ENCODE measurements around the gene NLRP12.
"Not testable (repeated sequence)": the region's sequence is repeated elsewhere in the genome, so short reads cannot be mapped to it uniquely, and the experiment has no call there.

The NLRP12 gene

GRCh38 chr19:53824134-53824611 lies at the start of gene NLRP12:
Gene NLRP12, minus strand, starts transcription at chr19:53824314. Its CDS starts 140 bp downstream, at chr19:53824174.
- DNase-seq: no peak

- no peak for DNase-seq
Observed at GRCh38 chr19:53872762-53873161, 48.6 kb upstream of the NLRP12 start.

GRCh38 chr19:53871454-53871853 lies 47.3 kb upstream of the NLRP12 start:
- no peak for DNase-seq

- no peak for DNase-seq
Observed at GRCh38 chr19:53870485-53870844, 46.4 kb upstream of the NLRP12 start.

GRCh38 chr19:53869805-53870484 lies 45.8 kb upstream of the NLRP12 start:
- DNase-seq: not testable (repeated sequence)

GRCh38 chr19:53868892-53869804 lies 45.0 kb upstream of the NLRP12 start:
- DNase-seq: peak; percentile 89

- peak; percentile 45 for DNase-seq
Observed at GRCh38 chr19:53868091-53868891, 44.2 kb upstream of the NLRP12 start.

GRCh38 chr19:53867225-53868090 lies 43.3 kb upstream of the NLRP12 start, which contains the start of gene MYADM:
Gene MYADM, plus strand, starts transcription at chr19:53867883. Its CDS starts 5,647 bp downstream, at chr19:53873530.
- peak; percentile 100 for DNase-seq

GRCh38 chr19:53866865-53867224 lies 42.7 kb upstream of the NLRP12 start:
- no peak for DNase-seq

- peak; percentile 72 for DNase-seq
Observed at GRCh38 chr19:53865918-53866864, 42.1 kb upstream of the NLRP12 start.

- peak; percentile 16 for DNase-seq
Observed at GRCh38 chr19:53865523-53865917, 41.4 kb upstream of the NLRP12 start.

- no peak for DNase-seq
Observed at GRCh38 chr19:53864308-53864836, 40.3 kb upstream of the NLRP12 start.

- DNase-seq: no peak
Observed at GRCh38 chr19:53853707-53854106, 29.6 kb upstream of the NLRP12 start.

GRCh38 chr19:53849237-53849676 lies 25.1 kb upstream of the NLRP12 start:
- no peak for DNase-seq

GRCh38 chr19:53847555-53847954 lies 23.4 kb upstream of the NLRP12 start:
- DNase-seq: no peak

GRCh38 chr19:53844849-53845246 lies 20.7 kb upstream of the NLRP12 start:
- DNase-seq: no peak

- DNase-seq: not testable (repeated sequence)
Observed at GRCh38 chr19:53840914-53841313, 16.8 kb upstream of the NLRP12 start.

GRCh38 chr19:53840241-53840640 lies 16.1 kb upstream of the NLRP12 start:
- DNase-seq: not testable (repeated sequence)

- not testable (repeated sequence) for DNase-seq
Observed at GRCh38 chr19:53838446-53838845, 14.3 kb upstream of the NLRP12 start.

- not testable (repeated sequence) for DNase-seq
Observed at GRCh38 chr19:53832861-53833260, 8.7 kb upstream of the NLRP12 start.
